SH-SY5Y (cell line): ENCODE results near the gene SH2D5.

Experiments
- GATA2 ChIP-seq: IDR thresholded peaks from 2 replicates; pipeline ENCODE4 v1.6.1; 2011; ENCODE audit warnings: mild to moderate bottlenecking, low read depth, low read length
- GATA3 ChIP-seq: IDR thresholded peaks from 2 replicates; pipeline ENCODE4 v1.6.1; 2011; ENCODE audit warnings: low read depth, mild to moderate bottlenecking, low read length, moderate library complexity

GRCh38 chr1:20723537-20724363, 8.8 kb downstream of the SH2D5 start:
- no peak for TF ChIP-seq GATA3
- TF ChIP-seq GATA2, result no peak
